ENCODE results near the gene SLC38A11. TPM values are rescaled to one million over a fixed set of nuclear protein-coding genes. Genes with fewer than 3 reads are reported as not detected.
A peak's percentile ranks its signal among the peaks of the same experiment; 100 is the strongest.

SLC38A11 gene
- total RNA-seq, 2 experiments from 2014 or later, result not detected

DNA sequence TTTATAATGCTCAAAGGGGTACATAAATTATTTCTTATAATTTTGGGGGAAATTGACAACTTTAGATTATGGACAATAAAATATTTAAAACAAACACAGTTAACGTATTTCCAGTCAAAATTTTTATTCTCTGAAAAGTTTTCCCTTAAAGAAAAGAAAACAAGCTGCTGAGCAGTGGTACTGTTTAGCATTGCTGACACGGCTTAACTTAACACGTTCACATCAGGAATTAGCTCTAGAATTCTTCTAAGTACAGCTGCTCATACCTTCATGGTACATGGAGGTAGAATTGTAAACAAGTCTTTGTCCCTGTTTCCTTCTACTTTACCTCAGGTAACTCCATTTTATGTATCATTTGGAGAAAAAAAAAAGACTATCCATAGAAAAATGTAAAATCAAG, 2.0 kb downstream of the SLC38A11 start:
- no peak for ATAC-seq (ENCODE audit: low read depth)

DNA sequence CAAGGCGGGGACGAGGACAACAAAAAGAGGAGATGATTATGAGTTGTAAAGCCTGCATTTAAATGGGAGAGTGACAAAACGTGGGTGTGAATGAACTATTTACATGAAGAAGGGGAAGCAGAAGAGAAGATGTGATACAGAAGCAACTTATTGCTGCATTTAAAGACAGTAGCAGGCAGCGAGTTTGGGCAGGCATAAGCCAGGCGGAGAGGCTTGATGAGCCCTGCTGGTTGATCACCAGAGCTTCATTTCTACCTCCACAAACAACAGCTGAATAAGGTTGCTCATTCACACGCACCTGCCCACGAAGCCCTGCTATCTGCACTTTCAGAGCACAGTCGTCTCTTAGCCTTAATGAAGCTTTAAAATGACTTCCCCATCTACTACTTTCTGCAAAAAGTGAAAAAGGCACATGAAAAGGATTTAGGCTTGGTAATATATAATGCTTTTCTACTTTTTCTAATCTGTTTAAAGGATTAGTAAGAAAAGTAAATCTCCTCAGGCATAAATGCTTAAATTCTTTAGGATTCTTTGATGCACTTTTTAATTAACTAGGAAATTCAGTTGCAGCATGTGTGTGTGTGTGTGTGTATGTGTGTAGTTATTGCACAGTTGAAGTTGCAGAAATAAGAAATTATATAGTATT, 3.1 kb downstream of the SLC38A11 start:
- Mint-ChIP-seq H3K27me3 (peaks cover 29% of the 10 kb centered on the region), H3K36me3 (no peaks in the 10 kb centered on the region), H3K9me3 (no peaks in the 10 kb centered on the region), H3K4me1 (peaks cover 7% of the 10 kb centered on the region), H3K4me3 (no peak overlapping the region), H3K27ac (no peak overlapping the region)
- POLR2A ChIA-PET, result no interaction called here
- DNase-seq (no peak), ATAC-seq (ENCODE audit: low read depth) (no peak)

More for the DNA sequence above, 2.0 kb downstream of the SLC38A11 start:
- Mint-ChIP-seq H3K9me3 (no peaks in the 10 kb centered on the region), H3K4me1 (peaks cover 7% of the 10 kb centered on the region), H3K27me3 (peaks cover 29% of the 10 kb centered on the region), H3K4me3 (no peak overlapping the region), H3K27ac (no peak overlapping the region), H3K36me3 (no peaks in the 10 kb centered on the region)
- POLR2A ChIA-PET, result no interaction called here
- DNase-seq, result no peak

DNA sequence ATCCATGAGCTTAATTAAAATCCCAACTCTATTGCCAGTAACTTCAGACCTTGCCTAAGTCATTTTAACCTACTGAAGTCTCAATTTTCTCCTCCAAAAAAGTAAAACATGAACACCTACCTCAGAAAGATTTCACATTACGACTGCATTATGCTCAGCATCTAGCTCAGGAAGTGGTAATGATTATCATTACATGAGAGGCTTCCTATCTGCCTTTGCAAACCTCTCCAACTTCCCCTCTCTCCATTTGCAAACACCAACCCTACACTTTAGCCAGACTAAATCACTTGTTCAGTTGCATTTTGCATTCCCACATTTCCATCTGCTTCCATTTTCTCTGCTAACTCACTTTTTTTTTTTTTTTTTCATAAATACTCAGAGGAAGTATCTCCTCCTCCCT, 6.8 kb downstream of the SLC38A11 start:
- Mint-ChIP-seq H3K4me3 (no peak overlapping the region), H3K27ac (no peak overlapping the region), H3K27me3 (peaks cover 13% of the 10 kb centered on the region), H3K4me1 (peaks cover 4% of the 10 kb centered on the region), H3K36me3 (no peaks in the 10 kb centered on the region), H3K9me3 (no peaks in the 10 kb centered on the region)
- peak; percentile 42 for ATAC-seq (ENCODE audit: low read depth)
- POLR2A ChIA-PET, result no interaction called here
- DNase-seq, result no peak

DNA sequence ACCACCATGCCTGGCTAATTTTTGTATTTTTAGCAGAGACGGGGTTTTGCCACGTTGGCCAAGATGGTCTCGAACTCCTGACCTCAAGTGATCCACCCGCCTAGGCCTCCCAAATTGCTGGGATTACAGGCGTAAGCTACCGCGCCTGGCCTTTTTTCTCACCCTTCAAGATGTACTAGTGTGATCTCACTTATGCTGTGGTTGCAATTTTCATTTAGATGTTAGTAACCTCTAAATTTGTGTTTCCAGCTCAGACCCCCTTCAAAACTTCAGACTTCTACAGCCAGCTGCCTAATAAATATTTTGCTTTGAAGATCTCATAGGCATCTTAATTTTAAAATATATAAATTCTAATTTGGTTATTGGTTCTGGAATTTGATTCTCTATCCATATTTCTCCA, 8.0 kb downstream of the SLC38A11 start:
- Mint-ChIP-seq H3K9me3 (no peaks in the 10 kb centered on the region), H3K4me1 (peaks cover 4% of the 10 kb centered on the region), H3K27ac (no peak overlapping the region), H3K4me3 (no peak overlapping the region), H3K36me3 (no peaks in the 10 kb centered on the region), H3K27me3 (peaks cover 13% of the 10 kb centered on the region)
- POLR2A ChIA-PET, result no interaction called here
- no peak for ATAC-seq (ENCODE audit: low read depth)
- DNase-seq, result no peak

- Mint-ChIP-seq H3K27ac (no peak overlapping the region), H3K4me1 (no peaks in the 10 kb centered on the region), H3K27me3 (no peaks in the 10 kb centered on the region), H3K9me3 (no peaks in the 10 kb centered on the region), H3K36me3 (no peaks in the 10 kb centered on the region), H3K4me3 (no peak overlapping the region)
- ATAC-seq (ENCODE audit: low read depth) (no peak), DNase-seq (no peak)
- POLR2A ChIA-PET, result no interaction called here
Measured at GRCh38 chr2:164943289-164943688, 12.0 kb downstream of the SLC38A11 start.

DNA sequence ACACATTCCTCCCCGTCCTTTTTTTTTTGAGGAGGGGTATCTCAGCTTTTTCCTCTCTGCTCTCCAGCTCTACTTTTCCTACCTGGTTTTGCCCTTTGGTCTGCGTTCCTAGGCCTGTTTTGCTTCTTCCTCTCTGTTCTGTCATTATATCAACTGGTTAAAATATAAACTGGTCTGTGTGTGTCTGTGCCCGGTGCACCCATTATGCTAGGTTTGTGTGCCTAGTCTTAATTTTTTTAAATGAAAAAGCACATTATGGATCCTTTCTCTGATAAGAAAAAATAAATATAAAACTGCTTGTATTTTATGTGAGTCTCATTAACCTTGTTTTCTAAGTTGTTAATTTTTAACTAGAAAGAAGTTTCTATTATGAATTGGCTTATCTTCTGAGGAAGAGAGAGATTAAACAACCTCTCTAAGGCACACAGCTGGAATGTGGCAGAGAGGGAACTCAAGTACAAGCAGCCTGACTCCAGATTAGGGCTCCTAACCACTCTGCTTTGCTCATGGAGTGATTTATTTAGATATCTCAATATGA, 17.4 kb downstream of the SLC38A11 start:
- DNase-seq, result no peak
- no peak for ATAC-seq (ENCODE audit: low read depth)
- no peaks in the 10 kb centered on the region for H3K9me3 Mint-ChIP-seq
- H3K27ac Mint-ChIP-seq, result no peak overlapping the region
- H3K27me3 Mint-ChIP-seq, result no peaks in the 10 kb centered on the region
- no peaks in the 10 kb centered on the region for H3K36me3 Mint-ChIP-seq
- POLR2A ChIA-PET, result no interaction called here
- H3K4me1 Mint-ChIP-seq, result no peaks in the 10 kb centered on the region
- no peak overlapping the region for H3K4me3 Mint-ChIP-seq

DNA sequence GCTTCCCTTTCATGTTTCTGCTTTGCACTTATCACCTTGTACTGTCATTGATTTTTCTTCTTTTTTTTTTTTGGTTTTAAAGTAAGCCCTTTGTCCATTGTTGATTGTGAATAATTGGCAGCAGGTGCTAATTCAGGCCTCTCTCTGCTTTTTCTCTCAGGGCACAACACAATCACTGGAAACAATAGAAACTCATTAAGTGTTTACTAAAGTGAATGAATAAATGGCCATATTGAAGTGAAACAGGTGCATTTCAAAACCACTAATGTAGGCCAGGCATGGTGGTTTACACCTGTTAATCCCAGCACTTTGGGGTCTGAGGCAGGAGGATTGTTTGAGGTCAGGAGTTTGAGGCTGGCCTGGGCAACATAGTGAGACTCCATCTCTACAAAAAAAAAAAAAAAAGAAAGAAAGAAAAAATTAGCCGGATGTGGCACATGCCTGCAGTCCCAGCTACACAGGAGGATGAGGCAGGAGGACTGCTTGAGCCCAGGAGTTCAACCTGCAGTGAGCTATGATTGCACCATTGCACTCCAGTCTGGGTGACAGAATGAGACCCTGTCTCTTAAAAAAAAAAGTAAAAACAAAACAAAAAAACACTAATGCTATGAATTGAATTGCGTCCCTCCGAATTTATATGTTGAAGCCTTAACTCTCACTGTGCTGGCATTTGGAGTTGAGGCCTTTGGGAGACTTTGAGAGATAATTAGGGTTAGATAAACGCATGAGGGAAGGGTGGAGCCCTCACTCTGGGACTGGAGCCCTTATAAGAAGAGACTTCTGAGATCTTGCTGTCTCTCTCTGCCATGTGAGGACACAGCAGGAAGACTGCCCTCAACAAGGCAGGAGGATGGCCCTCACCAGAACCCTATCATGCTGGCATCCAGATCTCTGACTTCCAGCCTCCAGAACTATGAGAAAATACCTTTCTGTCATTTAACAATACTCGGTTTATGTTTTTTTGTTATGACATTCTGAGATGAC, 19.9 kb downstream of the SLC38A11 start:
- H3K27ac Mint-ChIP-seq, result no peak overlapping the region
- no peak for ATAC-seq (ENCODE audit: low read depth)
- POLR2A ChIA-PET, result no interaction called here
- H3K4me3 Mint-ChIP-seq, result no peak overlapping the region
- no peaks in the 10 kb centered on the region for H3K27me3 Mint-ChIP-seq
- no peaks in the 10 kb centered on the region for H3K4me1 Mint-ChIP-seq
- H3K36me3 Mint-ChIP-seq, result no peaks in the 10 kb centered on the region
- DNase-seq, result no peak
- H3K9me3 Mint-ChIP-seq, result no peaks in the 10 kb centered on the region

DNA sequence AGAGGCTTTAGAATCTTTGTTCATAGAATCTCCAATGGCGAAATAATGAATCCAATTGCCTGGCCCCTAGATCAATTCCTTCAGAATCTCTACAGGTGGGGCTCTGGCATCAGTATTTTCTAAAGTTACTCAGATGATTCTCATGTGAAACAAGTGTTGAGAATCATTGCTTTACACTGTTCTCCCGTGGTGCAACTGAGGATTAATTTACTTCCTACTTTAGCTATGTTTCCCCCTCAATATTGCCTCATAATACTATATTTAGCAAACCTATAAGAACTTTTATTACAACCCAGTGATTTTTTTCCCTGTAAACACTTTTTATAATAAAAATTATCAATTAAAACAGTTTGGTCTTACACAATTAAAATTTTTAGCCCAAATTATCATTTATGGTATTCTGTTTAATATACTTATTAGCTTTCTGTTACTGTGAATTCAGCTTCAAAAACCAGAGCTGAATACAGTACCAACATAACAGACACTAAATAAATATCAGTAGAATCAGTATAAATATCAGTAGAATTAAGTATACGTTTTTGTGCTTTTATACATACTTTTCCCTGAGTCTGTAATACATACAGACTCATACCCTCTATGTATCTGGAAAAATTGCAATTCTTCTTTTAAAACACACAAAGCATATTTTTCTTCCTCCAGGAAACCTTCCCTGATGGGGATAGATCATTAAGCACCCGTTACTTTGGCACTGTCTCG, 20.8 kb downstream of the SLC38A11 start:
- H3K4me1 Mint-ChIP-seq, result no peaks in the 10 kb centered on the region
- ATAC-seq (ENCODE audit: low read depth), result no peak
- POLR2A ChIA-PET, result no interaction called here
- H3K27me3 Mint-ChIP-seq, result no peaks in the 10 kb centered on the region
- no peak overlapping the region for H3K4me3 Mint-ChIP-seq
- DNase-seq, result no peak
- no peaks in the 10 kb centered on the region for H3K36me3 Mint-ChIP-seq
- H3K9me3 Mint-ChIP-seq, result no peaks in the 10 kb centered on the region
- H3K27ac Mint-ChIP-seq, result no peak overlapping the region

DNA sequence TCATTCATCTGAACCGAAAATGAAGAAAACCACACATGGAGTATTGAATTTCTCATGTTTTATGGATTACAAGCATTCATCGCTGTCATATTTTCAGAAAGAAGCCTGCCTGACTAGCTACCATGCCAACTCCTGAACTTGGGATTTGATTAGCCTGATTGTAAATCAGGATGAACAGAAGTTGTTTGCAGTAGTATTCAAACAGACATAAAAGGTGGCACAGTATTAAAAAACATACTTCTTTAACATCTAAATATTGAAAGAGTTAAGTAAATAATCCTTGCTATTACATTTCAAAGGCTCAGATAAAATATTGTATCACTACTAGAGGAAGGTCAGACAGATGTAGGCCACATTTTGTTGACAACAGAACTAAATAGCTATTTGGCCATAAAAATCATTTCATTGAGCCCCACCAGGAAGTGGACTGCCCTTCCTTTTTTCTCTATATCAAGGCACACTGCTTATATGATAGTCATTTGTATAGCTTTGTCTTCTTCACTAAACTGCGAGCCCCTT, 21.6 kb downstream of the SLC38A11 start:
- no peaks in the 10 kb centered on the region for H3K36me3 Mint-ChIP-seq

DNA sequence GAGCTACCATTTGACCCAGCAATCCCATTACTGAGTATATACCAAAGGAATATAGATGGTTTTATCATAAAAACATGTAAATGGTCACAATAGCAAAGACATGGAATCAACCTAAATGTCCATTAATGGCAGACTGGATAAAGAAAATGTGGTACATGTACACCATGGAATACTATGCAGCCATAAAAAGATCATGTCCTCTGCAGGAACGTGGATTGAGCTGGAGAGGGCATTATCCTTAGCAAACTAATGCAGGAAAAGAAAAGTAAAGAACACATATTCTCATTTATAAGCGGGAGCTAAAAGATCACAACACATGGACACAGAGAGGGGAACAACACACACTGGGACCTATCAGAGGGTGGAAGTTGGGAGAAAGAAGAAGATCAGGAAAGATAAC, 22.9 kb downstream of the SLC38A11 start:
- DNase-seq (no peak), ATAC-seq (ENCODE audit: low read depth) (no peak)
- POLR2A ChIA-PET, result no interaction called here
- H3K27me3 Mint-ChIP-seq, result no peaks in the 10 kb centered on the region
- H3K4me1 Mint-ChIP-seq, result no peaks in the 10 kb centered on the region
- H3K36me3 Mint-ChIP-seq, result no peaks in the 10 kb centered on the region
- H3K27ac Mint-ChIP-seq, result no peak overlapping the region
- no peaks in the 10 kb centered on the region for H3K9me3 Mint-ChIP-seq
- no peak overlapping the region for H3K4me3 Mint-ChIP-seq

More for the DNA sequence above, 21.6 kb downstream of the SLC38A11 start:
- POLR2A ChIA-PET, result no interaction called here
- Mint-ChIP-seq H3K4me3 (no peak overlapping the region), H3K9me3 (no peaks in the 10 kb centered on the region), H3K27ac (no peak overlapping the region), H3K27me3 (no peaks in the 10 kb centered on the region), H3K4me1 (no peaks in the 10 kb centered on the region)
- DNase-seq (no peak), ATAC-seq (ENCODE audit: low read depth) (no peak)

GRCh38 chr2:164928101-164928673, 27.1 kb downstream of the SLC38A11 start:
- POLR2A ChIA-PET, result no interaction called here

DNA sequence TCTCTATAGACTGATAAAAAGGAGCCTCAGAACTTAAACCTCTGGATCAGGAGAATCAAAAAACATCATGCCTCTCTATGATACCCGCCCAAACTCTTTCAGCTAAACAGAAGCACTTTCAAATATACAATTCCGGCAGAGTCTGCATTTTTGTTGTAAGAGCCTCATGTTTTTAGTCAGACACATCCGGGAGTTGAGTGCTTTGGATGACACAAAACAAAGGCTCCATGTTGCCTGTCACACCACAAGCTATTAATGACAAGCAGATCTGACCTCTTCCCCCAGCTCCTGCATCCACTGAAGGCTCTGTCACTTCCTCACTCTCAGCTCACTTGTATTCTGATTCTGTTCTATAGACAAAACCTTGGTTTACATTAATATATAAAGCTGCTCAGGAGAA, 33.2 kb downstream of the SLC38A11 start:
- DNase-seq (no peak), ATAC-seq (ENCODE audit: low read depth) (no peak)
- Mint-ChIP-seq H3K27ac (no peak overlapping the region), H3K4me1 (no peaks in the 10 kb centered on the region), H3K9me3 (no peaks in the 10 kb centered on the region), H3K4me3 (no peak overlapping the region), H3K27me3 (peaks cover 3% of the 10 kb centered on the region), H3K36me3 (no peaks in the 10 kb centered on the region)
- POLR2A ChIA-PET, result no interaction called here

More at GRCh38 chr2:164928101-164928673, 27.1 kb downstream of the SLC38A11 start:
- H3K4me3 Mint-ChIP-seq, result no peak overlapping the region
- H3K27ac Mint-ChIP-seq, result no peak overlapping the region
- H3K27me3 Mint-ChIP-seq, result no peaks in the 10 kb centered on the region
- DNase-seq, result no peak
- no peaks in the 10 kb centered on the region for H3K4me1 Mint-ChIP-seq
- ATAC-seq (ENCODE audit: low read depth), result no peak
- H3K36me3 Mint-ChIP-seq, result no peaks in the 10 kb centered on the region
- no peaks in the 10 kb centered on the region for H3K9me3 Mint-ChIP-seq

DNA sequence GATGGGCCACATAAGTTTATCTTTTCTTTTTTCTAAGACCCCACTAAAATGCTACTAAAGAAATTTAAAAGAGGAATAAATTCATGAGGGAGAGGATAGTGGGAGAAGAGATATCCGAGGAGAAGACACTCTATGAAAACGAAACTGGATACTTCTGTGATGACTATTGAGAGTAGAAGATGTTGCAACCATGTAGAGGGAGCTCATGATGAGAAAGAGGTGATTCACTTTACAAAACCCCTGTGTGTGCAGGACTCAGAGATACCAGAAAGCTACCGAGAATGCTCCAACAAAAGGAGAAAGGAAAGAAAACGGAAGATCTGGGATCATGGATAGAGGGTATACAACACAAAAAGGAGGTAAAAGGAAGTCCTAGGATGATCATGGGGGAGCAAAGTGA, 34.9 kb downstream of the SLC38A11 start:
- H3K36me3 Mint-ChIP-seq, result no peaks in the 10 kb centered on the region

More for the DNA sequence above, 34.9 kb downstream of the SLC38A11 start:
- Mint-ChIP-seq H3K27ac (no peak overlapping the region), H3K4me3 (no peak overlapping the region), H3K9me3 (no peaks in the 10 kb centered on the region), H3K27me3 (peaks cover 3% of the 10 kb centered on the region), H3K4me1 (no peaks in the 10 kb centered on the region)
- no peak for ATAC-seq (ENCODE audit: low read depth)
- DNase-seq, result no peak
- POLR2A ChIA-PET, result no interaction called here
